Fibroblast of lung (primary cell): ENCODE data around the gene KLF3.

Source experiments
- EZH2 ChIP-seq: IDR thresholded peaks from 2 replicates; pipeline ENCODE4 v1.5.1; 2012; ENCODE audit warnings: low read length, control low read depth, mild to moderate bottlenecking; ENCODE audit errors: missing control alignments
- TF ChIP-seq, protein P1 (sequence below), 2 donors: IDR thresholded peaks in 1 of 2; conservative IDR thresholded peaks in 1 of 2; 1 replicate in 1 of 2; 2 replicates in 1 of 2; pipeline ENCODE4 v1.5.1; 2011 to 2012; ENCODE audit warnings: low read length in 2 of 2, control low read depth in 1 of 2, inconsistent platforms in 1 of 2, low read depth in 1 of 2, mild to moderate bottlenecking in 1 of 2

DNA sequence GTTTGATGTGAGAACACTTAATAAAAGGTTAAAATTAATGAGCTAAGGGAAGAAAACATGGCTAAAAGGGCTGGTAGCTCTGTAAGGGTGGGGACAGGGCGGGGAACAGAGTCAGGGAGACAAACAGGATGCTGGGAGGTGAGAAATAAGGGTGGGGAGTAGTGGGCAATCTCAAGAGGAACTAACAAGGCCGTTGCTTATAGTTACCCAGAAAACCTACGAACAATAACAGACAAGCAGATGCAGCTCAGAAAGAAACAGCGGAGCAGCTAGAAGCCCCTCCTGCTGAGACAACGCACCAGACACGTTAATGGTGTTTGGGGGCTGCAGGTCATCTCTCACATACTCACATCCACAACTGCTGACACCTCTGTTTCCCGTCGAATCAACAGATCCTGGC lies 9.7 kb upstream of the KLF3 start:
- TF ChIP-seq, protein P1, sequence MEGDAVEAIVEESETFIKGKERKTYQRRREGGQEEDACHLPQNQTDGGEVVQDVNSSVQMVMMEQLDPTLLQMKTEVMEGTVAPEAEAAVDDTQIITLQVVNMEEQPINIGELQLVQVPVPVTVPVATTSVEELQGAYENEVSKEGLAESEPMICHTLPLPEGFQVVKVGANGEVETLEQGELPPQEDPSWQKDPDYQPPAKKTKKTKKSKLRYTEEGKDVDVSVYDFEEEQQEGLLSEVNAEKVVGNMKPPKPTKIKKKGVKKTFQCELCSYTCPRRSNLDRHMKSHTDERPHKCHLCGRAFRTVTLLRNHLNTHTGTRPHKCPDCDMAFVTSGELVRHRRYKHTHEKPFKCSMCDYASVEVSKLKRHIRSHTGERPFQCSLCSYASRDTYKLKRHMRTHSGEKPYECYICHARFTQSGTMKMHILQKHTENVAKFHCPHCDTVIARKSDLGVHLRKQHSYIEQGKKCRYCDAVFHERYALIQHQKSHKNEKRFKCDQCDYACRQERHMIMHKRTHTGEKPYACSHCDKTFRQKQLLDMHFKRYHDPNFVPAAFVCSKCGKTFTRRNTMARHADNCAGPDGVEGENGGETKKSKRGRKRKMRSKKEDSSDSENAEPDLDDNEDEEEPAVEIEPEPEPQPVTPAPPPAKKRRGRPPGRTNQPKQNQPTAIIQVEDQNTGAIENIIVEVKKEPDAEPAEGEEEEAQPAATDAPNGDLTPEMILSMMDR (conservative IDR thresholded peaks at IDR 0.05 in 1 of 2, IDR thresholded peaks at IDR 0.05 in 1 of 2; ENCODE audit: low read depth in 1 of 2, low read length in 2 of 2), result no peak
- no peak for TF ChIP-seq EZH2
